Gastroesophageal sphincter (tissue), 4 donors: ENCODE results near the gene ADGRG1. TPM values are rescaled to one million over a fixed set of nuclear protein-coding genes. Genes with fewer than 3 reads are reported as not detected.

Experiments
- ATAC-seq: fragments of 150-250 bp; one replicate; pipeline ENCODE4 v1.9.1; 2016; ENCODE audit warnings: mild to moderate bottlenecking, moderate library complexity
- H3K27ac ChIP-seq, 4 donors: fragments of 200-600 bp; sonication (generic) in 3 of 4; 1 replicate in 3 of 4; 2 replicates in 1 of 4; pipeline ENCODE4 v1.5.1; 2016 to 2019
- H3K27me3 ChIP-seq: fragments of 200-600 bp; sonication (generic); one replicate; pipeline ENCODE4 v1.5.1; 2019
- H3K36me3 ChIP-seq, 2 donors: fragments of 200-600 bp; sonication (generic); one replicate each; pipeline ENCODE4 v1.5.1; 2019; ENCODE audit warnings: control low read depth in 1 of 2
- H3K4me1 ChIP-seq, 3 donors: fragments of 200-600 bp; sonication (generic); 1 replicate in 2 of 3; 2 replicates in 1 of 3; pipeline ENCODE4 v1.5.1; 2016 to 2019; ENCODE audit warnings: control low read depth in 2 of 3
- H3K4me3 ChIP-seq, 2 donors: fragments of 200-600 bp; sonication (generic); one replicate each; pipeline ENCODE4 v1.5.1; 2019; ENCODE audit warnings: mild to moderate bottlenecking in 1 of 2, moderate library complexity in 1 of 2
- H3K9me3 ChIP-seq, 3 donors: fragments of 200-600 bp; sonication (generic); one replicate each; pipeline ENCODE4 v1.5.1; 2017 to 2019; ENCODE audit warnings: control low read depth in 2 of 3
- CTCF ChIP-seq, 4 experiments: fragments of 200-600 bp in 2 of 4; fragments of 450-650 bp in 2 of 4; sonication (generic) in 1 of 4; IDR thresholded peaks; one replicate each; pipeline ENCODE4 v1.5.1; 2017 to 2019; ENCODE audit warnings: antibody characterized with exemption in 4 of 4, mild to moderate bottlenecking in 2 of 4, moderate library complexity in 2 of 4
- EP300 ChIP-seq: sonication (generic); formaldehyde crosslinking; IDR thresholded peaks from one replicate; pipeline ENCODE4 v1.6.1; 2017; ENCODE audit warnings: antibody characterized with exemption, mild to moderate bottlenecking
- POLR2A ChIP-seq, 2 donors: fragments of 450-650 bp; IDR thresholded peaks; one replicate each; pipeline ENCODE4 v1.6.1; 2017; ENCODE audit warnings: antibody characterized with exemption in 2 of 2, mild to moderate bottlenecking in 2 of 2, moderate library complexity in 1 of 2
- POLR2AphosphoS5 ChIP-seq: sonication (generic); formaldehyde crosslinking; IDR thresholded peaks from one replicate; pipeline ENCODE4 v1.6.1; 2017; ENCODE audit warnings: antibody characterized with exemption
- WGBS, 2 donors: methylation state at CpG; one replicate each; pipeline ENCODE4 v1.1.5; 2018; ENCODE audit warnings: low coverage in 1 of 2; 5-methylcytosine and 5-hydroxymethylcytosine counted together
- total RNA-seq, 4 donors: library from RNA; depleted of rRNA; stranded (reverse); fragments of >200 nt; gene quantifications; one replicate each; pipeline ENCODE4 v1.1.0, GENCODE V29; 2016

Gene ADGRG1
- total RNA-seq, 4 donors from 2014 or later: 7.0 to 20.1 (median 12.6) TPM

GRCh38 chr16:57688987-57689761 lies 60.7 kb downstream of the ADGRG1 start:
- no peak overlapping the region for H3K4me3 ChIP-seq
- H3K27ac ChIP-seq: no peak overlapping the region
- H3K36me3 ChIP-seq: no peaks in the 10 kb centered on the region
- peaks cover 35% of the 10 kb centered on the region for H3K27me3 ChIP-seq
- no peaks in the 10 kb centered on the region for H3K9me3 ChIP-seq
- H3K4me1 ChIP-seq: no peaks in the 10 kb centered on the region
- TF ChIP-seq POLR2A (IDR thresholded peaks at IDR 0.05): no peak
- no peak for TF ChIP-seq CTCF (IDR thresholded peaks at IDR 0.05)
- TF ChIP-seq POLR2AphosphoS5: no peak
- no peak for TF ChIP-seq EP300
- WGBS, 2 donors: 39 to 60% methylated on average over 9 to 10 of the region's 15 CpGs
- ATAC-seq: no peak

GRCh38 chr16:57689762-57690558 lies 61.5 kb downstream of the ADGRG1 start:
- Histone ChIP-seq H3K4me3 (no peak overlapping the region), H3K36me3 (no peaks in the 10 kb centered on the region), H3K27ac (no peak overlapping the region), H3K4me1 (no peaks in the 10 kb centered on the region), H3K9me3 (no peaks in the 10 kb centered on the region), H3K27me3 (peaks cover 37% of the 10 kb centered on the region)
- no peak for ATAC-seq
- no peak for TF ChIP-seq EP300
- TF ChIP-seq CTCF (IDR thresholded peaks at IDR 0.05): no peak
- 43 to 70% methylated on average over 2 to 3 of the region's 13 CpGs for WGBS, 2 donors

GRCh38 chr16:57690782-57691471 lies 62.5 kb downstream of the ADGRG1 start:
- TF ChIP-seq CTCF (IDR thresholded peaks at IDR 0.05) (no peak), POLR2A (IDR thresholded peaks at IDR 0.05) (no peak), EP300 (no peak), POLR2AphosphoS5 (no peak)
- Histone ChIP-seq H3K36me3 (no peaks in the 10 kb centered on the region), H3K9me3 (no peaks in the 10 kb centered on the region), H3K27ac (no peak overlapping the region), H3K27me3 (peaks cover 37% of the 10 kb centered on the region), H3K4me3 (no peak overlapping the region), H3K4me1 (no peaks in the 10 kb centered on the region)
- no peak for ATAC-seq
- WGBS, 2 donors: 50 to 74% methylated on average over 2 to 3 of the region's 4 CpGs

- no CpG with 5 or more reads among the region's 2 CpGs for WGBS, 2 donors
- H3K27ac ChIP-seq: no peak overlapping the region
- no peaks in the 10 kb centered on the region for H3K36me3 ChIP-seq
- H3K4me3 ChIP-seq: no peak overlapping the region
- H3K27me3 ChIP-seq: peaks cover 32% of the 10 kb centered on the region
- H3K4me1 ChIP-seq: no peaks in the 10 kb centered on the region
- ATAC-seq: no peak
- no peak for TF ChIP-seq CTCF (IDR thresholded peaks at IDR 0.05)
- TF ChIP-seq POLR2A (IDR thresholded peaks at IDR 0.05): no peak
- no peak for TF ChIP-seq EP300
- TF ChIP-seq POLR2AphosphoS5: no peak
- no peaks in the 10 kb centered on the region for H3K9me3 ChIP-seq
These were observed 64.2 kb downstream of the ADGRG1 start for GRCh38 chr16:57692636-57693035.
